Measurements from ENCODE around the gene ZNF595.
"Not testable (repeated sequence)": the region's sequence is repeated elsewhere in the genome, so short reads cannot be mapped to it uniquely, and the experiment has no call there.

ZNF595 gene

DNA sequence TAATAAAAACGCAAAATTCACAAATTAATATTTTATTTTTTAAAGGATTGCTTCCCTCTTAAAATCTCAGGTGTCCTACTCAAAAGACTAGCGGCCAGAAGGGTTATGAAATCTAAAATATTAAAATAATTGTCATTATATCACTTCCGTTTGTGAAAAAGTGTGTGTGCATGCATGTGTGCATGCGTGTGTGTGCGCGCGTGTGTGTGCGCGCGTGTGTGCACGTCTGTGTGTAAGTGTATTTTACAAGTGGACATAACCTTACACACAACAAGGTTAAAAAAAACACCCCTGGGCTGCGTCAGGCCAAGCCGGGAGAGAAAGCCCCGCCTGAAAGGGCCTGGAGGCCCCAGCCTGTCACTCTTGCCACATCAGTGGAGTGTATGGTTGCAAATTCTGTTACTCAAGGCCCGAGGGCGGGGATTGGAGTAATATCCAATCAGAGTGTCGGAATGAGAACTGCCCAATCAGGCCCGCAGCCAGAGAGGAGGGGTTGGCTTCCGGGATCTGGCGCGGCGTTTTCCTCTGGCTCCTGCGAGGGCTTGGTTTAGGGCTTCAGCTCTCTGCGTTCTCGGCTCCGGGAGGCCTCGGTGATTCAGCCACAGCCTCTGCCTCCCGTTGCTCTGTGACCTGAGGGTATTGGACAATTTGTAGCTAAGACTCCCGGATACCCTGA, at the start of gene ZNF595:
Gene ZNF595 (plus strand): TSS at position 518 of the 676 bp plus-strand sequence. CDS start 168 bp downstream, outside the sequence.
- DNase-seq (ENCODE audit: low read depth), result not testable (repeated sequence)

DNA sequence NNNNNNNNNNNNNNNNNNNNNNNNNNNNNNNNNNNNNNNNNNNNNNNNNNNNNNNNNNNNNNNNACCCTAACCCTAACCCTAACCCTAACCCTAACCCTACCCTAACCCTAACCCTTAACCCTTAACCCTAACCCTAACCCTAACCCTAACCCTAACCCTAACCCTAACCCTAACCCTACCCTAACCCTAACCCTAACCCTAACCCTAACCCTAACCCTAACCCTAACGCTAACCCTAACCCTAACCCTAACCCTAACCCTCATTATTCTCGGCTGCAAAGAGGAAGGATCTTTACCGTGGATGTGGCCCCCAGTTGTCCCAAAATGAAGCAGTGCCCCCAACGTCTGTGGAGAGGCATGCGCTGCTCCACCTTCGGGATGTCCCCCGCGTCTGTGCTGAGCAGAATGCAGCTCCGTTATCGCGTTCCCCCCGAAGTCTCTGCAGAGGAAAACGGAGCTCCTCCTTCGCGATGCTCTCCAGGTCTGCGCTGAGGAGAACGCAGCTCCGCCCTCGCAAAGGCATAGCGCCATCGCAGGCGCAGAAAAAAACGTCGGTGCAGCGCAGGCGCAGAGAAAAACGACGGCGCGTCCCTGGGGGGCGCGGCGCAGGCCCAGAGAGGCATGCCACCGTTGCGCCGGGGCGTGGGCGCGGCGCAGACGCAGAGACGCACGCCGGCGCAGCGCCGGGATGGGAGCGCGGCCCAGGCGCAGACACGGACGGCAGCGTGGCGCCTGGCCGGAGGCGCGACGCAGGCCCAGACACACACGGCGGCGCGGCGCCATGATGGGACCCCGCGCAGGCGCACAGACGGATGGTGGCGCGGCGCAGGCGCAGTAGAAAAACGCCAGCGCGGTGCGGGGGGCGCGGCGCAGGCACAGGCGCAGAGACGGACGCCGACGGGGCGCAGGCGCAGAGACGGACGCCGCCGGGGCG, 42.9 kb upstream of the ZNF595 start:
- not testable (repeated sequence) for DNase-seq (ENCODE audit: low read depth)

DNA sequence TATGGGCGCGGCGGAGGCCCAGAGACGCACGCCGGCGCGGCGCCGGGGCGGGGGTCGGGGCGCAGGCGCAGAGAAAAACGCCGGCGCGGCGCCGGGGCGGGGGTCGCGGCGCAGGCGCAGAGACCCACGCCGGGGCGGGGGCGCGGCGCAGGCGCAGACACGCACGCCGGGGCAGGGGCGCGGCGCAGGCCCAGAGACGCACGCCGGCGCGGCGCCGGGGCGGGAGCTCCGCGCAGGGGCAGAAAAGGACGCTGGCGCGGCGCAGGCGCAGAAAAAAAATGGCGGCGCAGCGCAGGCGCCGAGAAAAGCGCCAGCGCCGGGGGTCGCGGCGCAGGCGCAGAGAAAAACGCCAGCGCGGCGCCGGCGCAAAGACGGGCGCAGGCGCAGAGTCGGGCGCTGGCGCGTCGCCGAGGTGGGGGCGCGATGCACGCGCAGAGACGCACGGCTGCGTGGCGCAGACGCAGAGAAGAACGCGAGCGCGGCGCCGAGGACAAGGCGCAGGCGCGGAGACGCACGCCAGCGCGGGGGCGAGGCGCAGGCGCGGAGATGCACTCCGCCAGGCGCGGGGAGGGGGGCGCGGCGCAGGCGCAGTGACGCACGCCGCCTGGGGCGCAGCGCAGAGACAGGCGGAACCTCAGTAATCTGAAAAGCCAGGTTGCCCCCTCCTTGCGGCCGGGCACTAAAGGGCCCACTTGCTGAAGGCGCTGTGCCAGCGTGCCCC, 41.9 kb upstream of the ZNF595 start:
- DNase-seq (ENCODE audit: low read depth), result not testable (repeated sequence)

DNA sequence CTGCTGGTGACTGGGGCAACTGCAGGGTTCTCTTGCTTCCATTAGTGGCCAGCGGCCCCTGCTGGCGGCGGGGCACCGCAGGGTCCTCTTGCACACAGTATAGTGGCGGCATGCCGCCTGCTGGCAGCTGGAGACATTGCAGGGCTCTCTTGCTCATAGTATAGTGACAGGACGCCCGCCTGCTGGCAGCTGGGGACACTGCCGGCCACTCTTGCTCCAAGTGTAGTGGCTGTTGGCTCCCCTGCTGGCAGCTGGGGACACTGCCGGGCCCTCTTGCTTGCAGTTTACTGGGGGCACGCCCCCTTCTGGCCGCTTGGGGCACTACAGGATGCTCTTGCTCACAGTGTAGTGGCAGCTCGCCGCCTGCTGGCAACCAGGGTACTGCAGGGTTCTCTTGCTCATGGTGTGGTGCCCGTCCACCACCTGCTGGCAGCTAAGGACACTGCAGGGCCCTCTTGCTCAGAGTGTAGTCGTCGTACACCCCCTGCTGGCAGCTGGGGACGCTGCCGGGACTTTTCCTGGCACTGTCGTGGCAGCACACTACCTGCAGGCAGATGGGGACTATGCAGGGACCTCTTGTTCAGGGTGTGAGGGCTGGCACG, 41.2 kb upstream of the ZNF595 start:
- not testable (repeated sequence) for DNase-seq (ENCODE audit: low read depth)

DNA sequence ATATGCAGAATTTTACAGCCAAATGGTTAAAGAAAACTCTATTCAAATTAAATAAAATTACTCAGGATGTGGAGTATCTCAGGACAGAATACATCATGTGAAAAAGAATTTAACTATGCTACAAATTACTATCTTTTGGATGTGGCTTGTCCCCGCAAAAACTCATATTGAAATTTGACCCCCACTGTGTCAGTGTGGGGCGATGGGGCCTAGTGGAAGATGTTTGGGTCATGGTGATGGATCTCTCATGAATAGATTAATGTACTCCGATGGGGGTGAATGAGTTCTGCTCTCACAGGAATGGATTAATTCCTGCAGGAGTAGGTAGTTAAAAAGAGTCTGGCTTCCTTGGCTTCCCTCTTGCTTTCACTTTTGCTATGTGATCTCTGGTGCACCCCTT, 35.0 kb upstream of the ZNF595 start:
- not testable (repeated sequence) for DNase-seq (ENCODE audit: low read depth)

DNA sequence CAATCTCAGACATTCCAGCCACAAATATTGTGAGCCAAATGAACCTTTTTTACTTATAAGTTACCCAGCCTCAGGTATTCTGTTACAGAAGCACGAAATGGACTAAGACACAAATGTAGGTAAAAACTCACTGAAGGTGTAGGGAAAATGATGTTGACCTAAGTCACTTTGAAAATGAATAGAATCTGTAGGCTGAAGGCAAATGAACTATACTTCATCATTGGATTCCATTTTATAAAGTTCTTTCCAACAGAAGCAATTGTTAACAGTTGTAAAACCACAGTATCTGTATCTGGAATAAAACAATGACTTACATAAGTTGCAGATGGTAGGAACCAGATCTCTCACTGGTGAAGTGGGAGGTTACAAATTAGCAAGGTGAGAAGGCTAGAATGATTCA, 34.5 kb upstream of the ZNF595 start:
- not testable (repeated sequence) for DNase-seq (ENCODE audit: low read depth)

DNA sequence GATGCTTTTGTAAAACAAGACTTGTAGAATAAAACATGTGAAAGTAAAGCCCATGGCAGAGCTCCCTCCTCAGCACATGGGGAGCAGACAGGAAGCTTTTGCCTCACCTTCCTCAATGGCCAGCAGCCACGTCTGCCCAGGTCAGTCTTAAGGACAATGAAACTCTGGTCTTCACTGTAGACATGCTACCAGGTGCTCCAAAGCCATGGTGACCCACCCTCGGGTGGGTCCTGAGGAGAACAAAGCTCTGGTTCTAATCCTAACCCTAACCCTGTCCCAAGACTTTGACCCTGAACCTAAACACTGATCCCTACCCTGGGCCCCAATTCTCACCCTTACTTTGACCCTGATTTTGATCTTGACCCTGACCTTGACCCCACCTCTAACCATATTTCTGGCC, 30.2 kb upstream of the ZNF595 start:
- DNase-seq (ENCODE audit: low read depth), result not testable (repeated sequence)

DNA sequence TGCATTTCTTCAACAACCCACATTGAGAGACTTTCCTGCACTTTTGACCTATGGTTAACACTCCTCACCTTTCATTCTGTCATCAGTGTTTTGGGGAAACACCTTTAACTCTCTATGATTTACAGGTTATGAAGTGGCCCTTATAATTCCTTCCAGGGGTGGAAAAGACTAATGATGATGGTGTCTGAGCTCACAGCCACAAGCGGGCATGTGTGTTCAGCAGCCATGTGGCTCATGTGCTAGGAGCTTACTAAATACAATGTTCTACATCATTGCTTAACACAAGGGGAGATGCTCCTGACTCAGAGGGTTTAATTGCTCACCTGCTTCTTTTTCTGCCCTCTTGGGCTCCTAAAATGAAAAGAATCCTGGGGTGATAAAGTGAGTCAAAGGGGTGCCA, 28.8 kb upstream of the ZNF595 start:
- DNase-seq (ENCODE audit: low read depth), result not testable (repeated sequence)

DNA sequence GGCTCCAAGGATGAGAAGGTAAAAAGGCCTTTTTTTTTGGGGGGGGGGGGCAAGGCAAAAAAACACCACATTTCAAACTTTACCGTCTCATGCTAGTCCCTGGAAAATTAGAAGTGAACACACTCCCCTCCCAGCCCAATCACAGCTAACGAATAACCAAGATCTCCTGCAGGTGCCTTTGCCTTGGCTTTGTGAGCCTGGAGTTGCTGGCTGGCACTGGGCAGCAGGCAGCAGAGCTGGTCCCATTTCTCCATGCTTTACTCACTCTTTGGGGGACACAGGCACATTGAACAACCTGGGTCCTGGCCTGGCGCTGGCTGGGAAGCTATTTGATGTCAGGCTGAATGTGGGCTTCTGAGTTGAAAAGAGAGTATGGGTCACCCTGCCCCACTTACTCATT, 25.6 kb upstream of the ZNF595 start:
- DNase-seq (ENCODE audit: low read depth), result not testable (repeated sequence)

DNA sequence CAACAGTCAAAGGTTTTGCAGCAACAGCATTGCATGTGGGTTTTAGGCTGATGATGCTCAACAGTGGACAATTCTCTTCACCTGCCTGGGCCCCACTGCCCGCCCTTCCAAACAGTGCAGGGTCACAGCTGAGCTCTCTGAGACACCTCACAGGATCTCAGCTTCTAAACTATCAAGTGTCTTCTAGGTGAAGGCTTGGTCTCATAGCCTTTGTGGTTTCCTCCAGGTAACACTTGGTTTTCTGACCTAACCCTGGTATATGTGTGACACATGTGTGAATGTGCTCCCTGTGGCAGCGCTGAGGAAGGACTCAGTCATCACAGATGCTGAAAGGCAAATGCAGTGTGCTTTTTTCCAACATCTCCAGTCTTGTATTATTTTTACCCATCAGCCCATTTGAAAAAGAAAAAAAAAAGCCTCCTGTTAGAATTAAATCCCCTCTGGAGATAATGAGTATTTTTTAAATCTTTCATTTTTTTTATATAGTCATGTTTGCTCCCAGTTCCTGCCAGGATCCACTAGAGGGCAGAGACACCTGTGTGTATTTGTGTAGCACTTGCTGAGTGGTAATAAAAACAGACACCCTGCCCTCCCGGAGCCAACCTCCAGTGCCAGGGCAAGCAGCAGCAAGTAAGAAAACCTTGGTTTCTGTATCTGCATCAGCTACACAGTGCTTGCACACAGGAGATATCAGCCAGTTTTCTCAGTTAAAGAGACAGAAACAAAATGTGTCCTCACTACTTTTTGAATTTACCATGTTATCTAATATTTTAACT, 24.2 kb upstream of the ZNF595 start:
- not testable (repeated sequence) for DNase-seq (ENCODE audit: low read depth)

DNA sequence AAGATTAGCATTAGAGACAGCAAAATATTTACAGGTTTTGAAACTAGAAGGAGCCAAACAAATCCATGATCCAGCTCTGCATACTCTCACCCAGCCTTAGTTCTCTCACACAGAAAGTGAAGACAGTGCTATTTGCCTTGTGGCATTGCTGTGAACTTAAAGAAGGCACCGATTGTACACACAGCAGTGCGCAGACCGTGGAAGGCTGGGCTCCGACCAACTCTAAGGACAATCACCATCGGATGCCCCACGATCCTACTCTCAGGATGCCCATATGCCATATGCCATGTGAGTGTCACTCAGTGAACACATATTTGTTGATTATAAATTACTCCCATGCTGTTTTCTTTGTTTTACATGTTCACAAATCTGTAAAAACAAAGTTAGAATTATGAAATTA, 19.8 kb upstream of the ZNF595 start:
- not testable (repeated sequence) for DNase-seq (ENCODE audit: low read depth)

DNA sequence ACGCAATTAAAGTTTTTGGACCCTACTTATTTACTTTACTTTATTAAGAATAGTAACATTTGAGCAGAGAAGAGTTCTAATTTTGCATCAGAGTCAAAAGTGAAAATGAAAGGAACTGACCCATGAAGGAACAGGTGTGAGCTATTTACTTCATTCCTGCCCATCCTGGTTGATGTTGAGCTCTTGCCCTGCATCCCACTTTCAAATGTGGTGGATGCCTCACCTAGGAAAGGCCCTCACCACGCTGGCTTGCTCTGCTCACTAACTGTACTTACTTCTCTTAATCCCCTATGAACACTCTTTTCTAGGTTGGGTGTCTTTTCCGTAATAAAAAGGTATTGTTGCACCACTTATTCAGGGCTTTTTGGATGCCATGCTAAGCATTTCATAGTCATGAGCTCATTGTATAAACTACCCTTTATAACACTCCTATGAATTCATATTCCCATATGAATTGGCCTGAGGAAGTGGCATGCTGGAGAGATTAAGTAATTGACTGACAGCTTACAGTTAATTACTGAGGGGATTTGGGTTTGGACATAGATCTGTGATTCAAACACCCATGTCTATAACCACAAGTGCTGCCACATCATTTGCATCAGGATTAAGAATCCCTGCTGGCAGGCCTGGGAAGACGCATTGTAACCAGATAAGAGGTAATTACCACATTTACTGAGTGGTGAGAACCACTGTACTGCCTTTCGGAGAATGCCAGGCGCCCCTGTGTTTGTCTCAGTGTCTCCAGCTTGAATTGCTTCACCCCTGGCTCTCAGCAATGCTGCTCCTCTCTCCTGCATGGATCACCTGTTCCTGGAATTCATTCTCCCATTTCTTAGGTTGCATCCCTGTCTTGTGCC, 16.3 kb upstream of the ZNF595 start:
- not testable (repeated sequence) for DNase-seq (ENCODE audit: low read depth)

DNA sequence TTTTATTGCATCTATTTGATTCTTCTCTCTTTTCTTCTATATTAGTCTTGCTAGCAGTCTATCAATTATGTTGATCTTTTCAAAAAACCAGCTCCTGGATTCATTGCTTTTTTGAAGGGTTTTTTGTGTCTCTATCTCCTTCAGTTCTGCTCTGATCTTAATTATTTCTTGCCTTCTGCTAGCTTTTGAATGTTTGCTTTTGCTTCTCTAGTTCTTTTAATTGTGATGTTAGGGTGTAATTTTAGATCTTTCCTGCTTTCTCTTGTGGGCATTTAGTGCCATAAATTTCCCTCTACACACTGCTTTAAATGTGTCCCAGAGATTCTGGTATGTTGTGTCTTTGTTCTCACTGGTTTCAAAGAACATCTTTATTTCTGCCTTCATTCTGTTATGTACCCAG, 14.9 kb upstream of the ZNF595 start:
- DNase-seq (ENCODE audit: low read depth), result not testable (repeated sequence)

DNA sequence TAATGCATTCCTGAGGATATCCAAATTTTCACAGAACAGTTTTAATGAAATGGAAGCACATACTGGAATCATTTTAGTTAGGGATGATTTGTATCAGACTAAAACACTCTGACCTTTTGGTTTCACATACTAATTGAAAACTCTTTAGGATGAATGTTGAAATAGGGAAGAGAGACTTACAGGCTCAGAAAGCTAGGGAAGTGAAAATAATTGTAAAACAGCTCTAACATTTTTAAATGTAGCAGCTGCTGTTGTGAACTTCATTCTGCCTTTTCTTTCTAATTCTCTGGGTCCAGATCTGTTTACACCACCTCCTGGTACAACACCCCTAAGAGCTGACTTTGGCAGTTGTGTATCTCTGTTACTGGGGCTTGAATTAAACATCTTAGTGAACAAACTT, 9.7 kb upstream of the ZNF595 start:
- not testable (repeated sequence) for DNase-seq (ENCODE audit: low read depth)

DNA sequence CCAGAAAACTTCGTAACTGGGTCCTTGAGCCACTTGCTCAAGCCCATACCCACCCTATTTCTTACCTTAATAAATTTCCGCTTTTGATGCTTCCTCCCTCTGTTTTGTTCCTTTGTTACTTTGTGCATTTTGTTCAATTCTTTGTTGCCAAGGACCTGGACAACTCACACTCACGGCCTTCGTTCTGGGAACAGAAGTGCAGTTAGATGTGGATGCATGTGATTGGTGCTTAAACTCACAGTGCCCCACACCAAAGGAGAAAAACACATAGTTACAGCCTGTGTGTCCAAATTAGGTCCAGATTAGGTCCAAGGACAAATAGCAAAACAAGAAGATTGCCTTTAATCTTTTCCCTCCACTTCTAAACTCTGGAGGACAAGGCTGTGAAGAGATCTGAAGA, 1.9 kb upstream of the ZNF595 start:
- not testable (repeated sequence) for DNase-seq (ENCODE audit: low read depth)

DNA sequence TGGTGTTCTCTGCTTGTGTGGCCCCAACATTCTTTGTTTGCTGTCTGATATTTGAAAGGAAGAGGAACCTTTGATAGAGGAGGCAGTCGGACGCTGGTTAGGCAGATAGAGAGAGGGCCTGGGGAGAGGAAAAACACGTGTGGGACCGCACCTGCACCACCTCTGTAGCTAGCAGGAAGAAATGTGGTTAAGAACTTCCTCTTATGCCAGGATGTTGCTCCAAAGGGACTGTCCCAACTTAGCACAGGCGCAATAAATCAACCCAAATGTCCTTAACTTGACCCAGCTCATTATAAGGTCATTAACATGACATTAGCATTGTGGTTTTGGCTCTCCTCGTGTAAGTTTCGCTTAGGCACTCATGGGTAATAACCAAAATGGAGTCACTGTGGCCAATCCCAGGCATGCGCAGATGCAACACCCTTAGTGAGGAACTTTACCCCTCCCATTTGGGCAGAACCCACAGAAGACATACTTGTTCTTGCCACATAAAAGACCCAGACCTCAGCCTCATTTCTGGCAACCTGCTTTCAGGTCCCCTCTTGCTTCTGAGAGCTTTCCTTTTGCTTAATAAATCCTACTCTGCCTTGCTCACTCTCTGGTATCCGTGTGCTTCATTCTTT, 1.4 kb upstream of the ZNF595 start:
- not testable (repeated sequence) for DNase-seq (ENCODE audit: low read depth)

DNA sequence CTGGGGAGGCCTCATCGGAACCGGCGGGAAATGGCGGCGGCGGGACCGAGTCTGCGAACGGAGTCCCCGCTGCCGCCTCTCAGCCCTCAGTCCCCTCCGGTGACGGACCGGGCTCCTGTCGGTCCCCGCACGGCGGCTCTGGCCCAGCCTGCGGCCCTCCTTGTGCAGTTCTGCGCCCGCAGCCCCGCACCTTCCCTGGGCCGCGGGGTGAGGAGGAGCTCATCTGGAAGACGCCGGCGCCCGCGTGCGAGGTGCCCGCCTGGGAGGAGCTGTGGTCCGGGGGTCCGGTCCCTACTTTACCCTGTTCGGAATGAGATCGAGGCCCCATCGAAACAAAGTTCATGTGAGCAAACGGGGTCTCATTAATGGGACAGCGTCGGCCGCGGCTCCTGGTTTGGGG, 400 bp downstream of the ZNF595 start:
- DNase-seq (ENCODE audit: low read depth), result not testable (repeated sequence)

DNA sequence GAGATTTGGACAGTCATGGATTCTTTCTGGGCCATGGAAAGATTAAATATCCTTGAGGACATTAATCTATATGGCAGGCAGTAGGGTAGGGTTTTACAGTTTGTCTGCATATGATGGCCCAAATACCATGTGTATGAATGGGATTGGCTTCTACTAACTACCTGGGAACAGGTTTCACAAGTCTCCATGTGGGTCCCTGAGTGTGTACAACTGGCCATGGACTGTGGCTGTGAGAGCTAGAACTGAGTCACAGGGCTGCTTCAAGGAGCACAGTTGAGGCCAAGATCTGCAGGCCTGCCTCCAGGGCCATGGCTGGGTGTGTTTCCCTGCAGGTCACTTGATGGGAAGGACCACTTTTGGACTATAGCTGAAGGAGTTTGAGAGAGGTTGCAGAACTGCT, 11.6 kb downstream of the ZNF595 start:
- not testable (repeated sequence) for DNase-seq (ENCODE audit: low read depth)

DNA sequence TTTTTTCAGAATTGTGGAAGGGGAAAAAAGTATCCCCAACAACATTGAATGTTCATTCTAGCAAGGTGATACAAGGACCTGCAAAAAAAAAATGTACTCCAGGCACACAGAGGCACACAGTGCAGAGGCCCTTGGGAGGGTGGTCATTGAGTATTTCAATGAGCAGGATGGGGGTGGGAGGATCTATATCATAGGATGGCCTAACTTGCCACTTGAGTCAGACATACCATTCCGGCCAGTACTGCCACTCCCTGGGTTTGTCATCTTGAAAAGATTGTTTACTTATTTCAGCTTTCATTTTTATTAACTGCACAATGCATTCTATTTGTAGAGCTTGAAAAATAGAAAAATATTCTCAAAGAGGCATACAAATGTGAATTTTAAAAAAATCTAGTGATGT, 18.7 kb downstream of the ZNF595 start:
- no peak for DNase-seq (ENCODE audit: low read depth)

DNA sequence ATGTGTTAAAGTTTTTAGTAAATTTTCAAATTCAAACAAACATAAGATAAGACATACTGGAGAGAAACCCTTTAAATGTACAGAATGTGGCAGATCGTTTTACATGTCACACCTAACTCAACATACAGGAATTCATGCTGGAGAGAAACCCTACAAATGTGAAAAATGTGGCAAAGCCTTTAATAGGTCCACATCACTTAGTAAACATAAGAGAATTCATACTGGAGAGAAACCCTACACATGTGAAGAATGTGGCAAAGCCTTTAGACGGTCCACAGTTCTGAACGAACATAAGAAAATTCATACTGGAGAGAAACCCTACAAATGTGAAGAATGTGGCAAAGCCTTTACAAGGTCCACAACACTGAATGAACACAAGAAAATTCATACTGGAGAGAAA, 32.8 kb downstream of the ZNF595 start:
- DNase-seq (ENCODE audit: low read depth), result no peak
